HG03103 (cell line): ENCODE results near the gene THOP1.

ENCODE experiments used
- ATAC-seq: cut with Tn5 transposase; IDR thresholded peaks from one replicate; pipeline ENCODE4 v1.9.1; 2021; ENCODE audit warnings: low read depth; ENCODE audit not compliant: unreplicated experiment

THOP1 gene

GRCh38 chr19:2800506-2800905 is 15.2 kb downstream of the THOP1 start:
- no peak for ATAC-seq

GRCh38 chr19:2802826-2803225 is 17.5 kb downstream of the THOP1 start:
- ATAC-seq, result no peak

GRCh38 chr19:2803486-2804155 is 18.3 kb downstream of the THOP1 start:
- ATAC-seq, result no peak

- ATAC-seq, result no peak
These were observed 19.1 kb downstream of the THOP1 start for GRCh38 chr19:2804156-2805004.

GRCh38 chr19:2805261-2805900 is 20.1 kb downstream of the THOP1 start:
- no peak for ATAC-seq

- no peak for ATAC-seq
These were observed 20.8 kb downstream of the THOP1 start for GRCh38 chr19:2805991-2806649.

- no peak for ATAC-seq
These were observed 21.6 kb downstream of the THOP1 start for GRCh38 chr19:2806736-2807378.

- ATAC-seq, result no peak
These were observed 22.3 kb downstream of the THOP1 start for GRCh38 chr19:2807379-2808128.

- no peak for ATAC-seq
These were observed 23.0 kb downstream of the THOP1 start for GRCh38 chr19:2808129-2808941.

GRCh38 chr19:2809387-2810140 is 24.3 kb downstream of the THOP1 start:
- no peak for ATAC-seq

GRCh38 chr19:2810141-2811091 is 25.1 kb downstream of the THOP1 start:
- no peak for ATAC-seq

GRCh38 chr19:2811221-2811722 is 26.0 kb downstream of the THOP1 start:
- no peak for ATAC-seq

GRCh38 chr19:2811735-2812413 is 26.6 kb downstream of the THOP1 start:
- no peak for ATAC-seq

GRCh38 chr19:2812414-2813234 is 27.3 kb downstream of the THOP1 start:
- ATAC-seq, result no peak
